Thoracic aorta (tissue), 2 donors: ENCODE measurements around the gene GGN. TPM values are rescaled to one million over a fixed set of nuclear protein-coding genes. Genes with fewer than 3 reads are reported as not detected.
"Not testable (repeated sequence)": the region's sequence is repeated elsewhere in the genome, so short reads cannot be mapped to it uniquely, and the experiment has no call there.

Experiments
- ATAC-seq: fragments of 150-250 bp; one replicate; pipeline ENCODE4 v1.8.0; 2017; ENCODE audit warnings: low read depth; ENCODE audit not compliant: insufficient number of reproducible peaks, low FRiP score
- DNase-seq: peaks from one replicate; pipeline ENCODE4 v3.0.0-alpha.2; 2020; ENCODE audit warnings: low spot score
- H3K27ac ChIP-seq, 2 donors: fragments of 200-600 bp; sonication (generic); 1 replicate in 1 of 2; 2 replicates in 1 of 2; pipeline ENCODE4 v1.5.1; 2016; ENCODE audit warnings: mild to moderate bottlenecking in 2 of 2, moderate library complexity in 2 of 2
- H3K27me3 ChIP-seq: fragments of 200-600 bp; sonication (generic); replicated peaks from 2 replicates; pipeline ENCODE4 v1.6.0; 2016; ENCODE audit warnings: mild to moderate bottlenecking; ENCODE audit not compliant: insufficient read depth
- H3K36me3 ChIP-seq: fragments of 200-600 bp; sonication (generic); one replicate; pipeline ENCODE4 v1.5.1; 2016
- H3K4me1 ChIP-seq, 2 donors: fragments of 200-600 bp; sonication (generic); 1 replicate in 1 of 2; 2 replicates in 1 of 2; pipeline versions ENCODE4 v1.5.1 to v1.6.0; 2016; ENCODE audit warnings: low read depth in 2 of 2, mild to moderate bottlenecking in 1 of 2; ENCODE audit not compliant: control insufficient read depth in 1 of 2
- H3K4me3 ChIP-seq: fragments of 200-600 bp; sonication (generic); 2 replicates; pipeline ENCODE4 v1.5.1; 2016; ENCODE audit warnings: mild to moderate bottlenecking
- H3K9me3 ChIP-seq: fragments of 200-600 bp; sonication (generic); 2 replicates; pipeline ENCODE4 v1.5.1; 2016
- total RNA-seq, 2 donors: library from RNA; depleted of rRNA; stranded (reverse); fragments of >200 nt; gene quantifications; one replicate each; pipeline versions ENCODE4 v1.1.0 to v1.2.3, GENCODE V29; 2016
- TF ChIP-seq, protein P1 (sequence below): fragments of 200-600 bp; sonication (generic); IDR thresholded peaks from one replicate; pipeline ENCODE4 v1.5.1; 2019; ENCODE audit warnings: antibody characterized with exemption

The GGN gene
- total RNA-seq, 2 donors from 2014 or later, result 1.5 to 6.0 TPM

DNA sequence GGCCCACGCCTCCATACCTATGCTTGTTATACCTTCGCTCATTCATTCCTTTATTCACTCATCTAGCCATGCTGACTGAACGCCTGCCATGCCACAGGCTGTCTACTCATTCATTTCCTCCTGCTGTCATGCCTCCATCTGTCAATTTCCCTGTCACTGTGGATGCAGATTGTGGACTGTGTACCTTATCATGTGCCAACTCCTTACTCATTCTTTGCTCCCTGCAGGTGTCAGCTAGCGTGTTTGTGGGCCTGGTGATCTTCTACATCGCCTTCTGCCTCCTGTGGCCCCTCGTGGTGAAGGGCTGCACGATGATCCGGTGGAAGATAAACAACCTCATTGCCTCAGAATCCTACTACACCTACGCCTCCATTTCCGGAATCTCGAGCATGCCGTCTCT lies 17.5 kb downstream of the GGN start:
- no peak overlapping the region for H3K4me3 ChIP-seq
- H3K9me3 ChIP-seq, result no peaks in the 10 kb centered on the region
- no peaks in the 10 kb centered on the region for H3K36me3 ChIP-seq
- ATAC-seq (no peak), DNase-seq (no peak)
- TF ChIP-seq, protein P1, sequence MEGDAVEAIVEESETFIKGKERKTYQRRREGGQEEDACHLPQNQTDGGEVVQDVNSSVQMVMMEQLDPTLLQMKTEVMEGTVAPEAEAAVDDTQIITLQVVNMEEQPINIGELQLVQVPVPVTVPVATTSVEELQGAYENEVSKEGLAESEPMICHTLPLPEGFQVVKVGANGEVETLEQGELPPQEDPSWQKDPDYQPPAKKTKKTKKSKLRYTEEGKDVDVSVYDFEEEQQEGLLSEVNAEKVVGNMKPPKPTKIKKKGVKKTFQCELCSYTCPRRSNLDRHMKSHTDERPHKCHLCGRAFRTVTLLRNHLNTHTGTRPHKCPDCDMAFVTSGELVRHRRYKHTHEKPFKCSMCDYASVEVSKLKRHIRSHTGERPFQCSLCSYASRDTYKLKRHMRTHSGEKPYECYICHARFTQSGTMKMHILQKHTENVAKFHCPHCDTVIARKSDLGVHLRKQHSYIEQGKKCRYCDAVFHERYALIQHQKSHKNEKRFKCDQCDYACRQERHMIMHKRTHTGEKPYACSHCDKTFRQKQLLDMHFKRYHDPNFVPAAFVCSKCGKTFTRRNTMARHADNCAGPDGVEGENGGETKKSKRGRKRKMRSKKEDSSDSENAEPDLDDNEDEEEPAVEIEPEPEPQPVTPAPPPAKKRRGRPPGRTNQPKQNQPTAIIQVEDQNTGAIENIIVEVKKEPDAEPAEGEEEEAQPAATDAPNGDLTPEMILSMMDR, result no peak
- H3K27ac ChIP-seq, result no peak overlapping the region
- H3K4me1 ChIP-seq, result peaks cover 0 to 8% of the 10 kb centered on the region in 2 donors
- H3K27me3 ChIP-seq, result no peaks in the 10 kb centered on the region

DNA sequence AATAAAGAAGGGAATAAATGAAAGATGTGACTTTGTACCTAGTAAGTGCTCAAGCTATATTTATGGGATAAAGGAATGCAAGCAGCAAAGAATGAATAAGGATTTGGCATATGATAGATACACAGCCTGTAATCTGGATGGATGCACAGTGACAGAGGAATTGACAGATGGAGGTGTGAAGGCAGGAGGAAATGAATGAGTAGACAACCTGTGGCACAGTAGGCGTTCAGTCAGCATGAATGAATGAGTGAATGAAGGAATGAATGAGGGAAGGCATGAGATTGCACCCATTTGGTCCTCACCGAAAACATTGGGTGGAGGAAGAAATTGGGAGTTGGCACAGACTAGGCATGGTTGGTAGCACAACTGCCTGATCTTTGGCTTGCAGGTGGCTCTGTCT lies 18.2 kb downstream of the GGN start:
- Histone ChIP-seq H3K9me3 (no peaks in the 10 kb centered on the region), H3K27ac (no peak overlapping the region), H3K27me3 (no peaks in the 10 kb centered on the region), H3K4me1 (peaks cover 0 to 4% of the 10 kb centered on the region in 2 donors), H3K36me3 (no peaks in the 10 kb centered on the region), H3K4me3 (no peak overlapping the region)
- DNase-seq (no peak), ATAC-seq (no peak)
- TF ChIP-seq, protein P1, result no peak

GRCh38 chr19:38367041-38367440 lies 20.8 kb downstream of the GGN start:
- DNase-seq (no peak), ATAC-seq (no peak)
- no peak overlapping the region for H3K4me3 ChIP-seq
- no peak overlapping the region for H3K27ac ChIP-seq
- TF ChIP-seq, protein P1, result no peak
- H3K27me3 ChIP-seq, result no peaks in the 10 kb centered on the region
- peaks cover 8 to 11% of the 10 kb centered on the region in 2 donors for H3K4me1 ChIP-seq
- H3K36me3 ChIP-seq, result no peaks in the 10 kb centered on the region
- no peaks in the 10 kb centered on the region for H3K9me3 ChIP-seq

GRCh38 chr19:38362946-38363688 lies 24.7 kb downstream of the GGN start:
- ATAC-seq, H3K27me3 ChIP-seq, H3K36me3 ChIP-seq, DNase-seq, H3K9me3 ChIP-seq, H3K27ac ChIP-seq: not testable (repeated sequence)
- H3K4me3 ChIP-seq, result peak overlapping the region; percentile 82
- peaks cover 8 to 17% of the 10 kb centered on the region in 2 donors for H3K4me1 ChIP-seq

GRCh38 chr19:38362076-38362945 lies 25.5 kb downstream of the GGN start:
- H3K9me3 ChIP-seq, result no peaks in the 10 kb centered on the region
- H3K27ac ChIP-seq, result no peak overlapping the region
- peaks cover 8 to 17% of the 10 kb centered on the region in 2 donors for H3K4me1 ChIP-seq
- no peaks in the 10 kb centered on the region for H3K27me3 ChIP-seq
- H3K36me3 ChIP-seq, result no peaks in the 10 kb centered on the region
- peak overlapping the region; percentile 82 for H3K4me3 ChIP-seq
- TF ChIP-seq, protein P1, result no peak
- ATAC-seq (no peak), DNase-seq (no peak)
